SU-DHL-6 (cell line): Measurements from ENCODE around the gene SLC51B.

Experiments
- EZH2phosphoT487 ChIP-seq: fragments of 200-600 bp; sonication (generic), shearing (Covaris generic); conservative IDR thresholded peaks from 2 replicates; pipeline ENCODE4 v1.6.1; 2018; ENCODE audit warnings: mild to moderate bottlenecking, antibody characterized with exemption, low read length, moderate library complexity, mixed read lengths
- TF ChIP-seq, protein P1 (sequence below): fragments of 200-600 bp; sonication (generic); IDR thresholded peaks from one replicate; pipeline ENCODE4 v1.5.1; 2017; ENCODE audit warnings: antibody characterized with exemption, mild to moderate bottlenecking, low read length, moderate library complexity; ENCODE audit not compliant: insufficient read depth, poor library complexity, severe bottlenecking

DNA sequence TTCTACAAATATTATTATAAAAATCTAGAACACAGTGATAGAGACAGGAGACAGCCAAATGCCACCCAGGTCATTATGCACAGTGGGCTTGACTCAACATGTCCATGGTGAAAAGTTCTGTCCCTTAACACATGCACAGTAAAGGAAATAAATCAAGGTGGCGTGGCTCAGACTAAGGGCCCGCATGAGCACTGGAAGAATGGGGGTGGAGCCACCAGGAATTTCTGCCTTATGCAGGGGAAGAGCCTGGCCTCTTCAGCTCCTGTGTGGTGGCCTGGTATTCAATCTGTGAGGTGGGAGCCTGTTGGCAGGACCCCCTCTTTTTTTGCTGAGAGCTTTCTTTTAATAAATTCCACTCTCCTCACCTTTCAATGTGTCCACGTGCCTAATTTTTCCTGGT, 38.3 kb upstream of the SLC51B start:
- TF ChIP-seq, protein P1, sequence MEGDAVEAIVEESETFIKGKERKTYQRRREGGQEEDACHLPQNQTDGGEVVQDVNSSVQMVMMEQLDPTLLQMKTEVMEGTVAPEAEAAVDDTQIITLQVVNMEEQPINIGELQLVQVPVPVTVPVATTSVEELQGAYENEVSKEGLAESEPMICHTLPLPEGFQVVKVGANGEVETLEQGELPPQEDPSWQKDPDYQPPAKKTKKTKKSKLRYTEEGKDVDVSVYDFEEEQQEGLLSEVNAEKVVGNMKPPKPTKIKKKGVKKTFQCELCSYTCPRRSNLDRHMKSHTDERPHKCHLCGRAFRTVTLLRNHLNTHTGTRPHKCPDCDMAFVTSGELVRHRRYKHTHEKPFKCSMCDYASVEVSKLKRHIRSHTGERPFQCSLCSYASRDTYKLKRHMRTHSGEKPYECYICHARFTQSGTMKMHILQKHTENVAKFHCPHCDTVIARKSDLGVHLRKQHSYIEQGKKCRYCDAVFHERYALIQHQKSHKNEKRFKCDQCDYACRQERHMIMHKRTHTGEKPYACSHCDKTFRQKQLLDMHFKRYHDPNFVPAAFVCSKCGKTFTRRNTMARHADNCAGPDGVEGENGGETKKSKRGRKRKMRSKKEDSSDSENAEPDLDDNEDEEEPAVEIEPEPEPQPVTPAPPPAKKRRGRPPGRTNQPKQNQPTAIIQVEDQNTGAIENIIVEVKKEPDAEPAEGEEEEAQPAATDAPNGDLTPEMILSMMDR = no peak
- no peak for TF ChIP-seq EZH2phosphoT487
